NCI-H526 (cell line): Measurements from ENCODE around the gene GSK3B.

Experiments
- DNase-seq, 2 experiments: peaks; one replicate each; lab custom pipeline; 2025; lab: John Stamatoyannopoulos, UW

GSK3B gene

DNA sequence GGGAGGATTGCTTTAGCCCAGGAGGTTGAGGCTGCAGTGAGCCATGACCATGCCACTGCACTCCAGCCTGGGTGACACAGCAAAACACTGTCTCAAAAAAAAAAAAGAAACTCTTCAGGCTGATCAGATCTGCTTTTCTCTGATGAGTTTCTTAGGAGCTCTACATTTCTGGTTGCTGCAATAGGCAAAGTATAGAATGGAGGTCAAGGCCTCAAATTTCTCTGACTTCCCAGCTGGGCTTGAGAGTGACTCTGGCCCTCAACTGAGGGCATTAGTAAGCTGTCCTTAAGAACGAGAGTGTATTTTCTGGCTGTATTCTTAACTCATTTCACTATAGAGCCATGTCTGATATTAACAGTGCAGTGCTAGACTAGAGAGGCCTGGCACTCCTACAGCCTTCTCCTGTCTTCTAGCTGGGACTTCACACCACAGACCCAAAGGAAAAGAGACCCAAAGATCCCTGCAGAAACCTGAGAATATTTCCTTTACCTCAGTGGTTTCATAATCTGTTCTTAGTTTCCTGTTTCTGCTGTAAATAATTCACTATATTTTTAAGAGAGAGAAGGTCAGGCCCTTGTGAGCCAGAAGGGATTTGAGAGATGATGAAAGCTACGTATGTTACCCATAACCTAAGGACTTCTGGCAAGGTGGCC, 314.4 kb downstream of the GSK3B start:
- DNase-seq, result no peak

DNA sequence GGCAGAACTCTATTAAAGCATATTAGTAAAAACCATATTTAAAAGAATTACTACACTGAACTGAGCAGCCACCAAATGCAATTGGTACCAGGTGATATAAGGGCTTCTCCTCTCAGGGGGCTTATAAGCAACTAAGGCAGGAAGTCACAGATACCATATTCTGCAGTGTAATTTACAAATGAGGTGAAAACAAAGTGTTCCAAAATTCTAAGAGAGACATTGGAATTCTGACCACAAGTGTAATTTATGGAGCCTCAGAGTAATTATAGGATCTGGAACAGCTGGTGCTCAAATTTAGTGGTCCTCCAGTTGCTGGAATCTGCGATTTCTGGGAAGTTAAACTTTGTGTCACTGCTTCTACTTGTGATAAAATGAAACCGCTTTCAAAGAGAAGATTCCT, 315.4 kb downstream of the GSK3B start:
- no peak for DNase-seq

DNA sequence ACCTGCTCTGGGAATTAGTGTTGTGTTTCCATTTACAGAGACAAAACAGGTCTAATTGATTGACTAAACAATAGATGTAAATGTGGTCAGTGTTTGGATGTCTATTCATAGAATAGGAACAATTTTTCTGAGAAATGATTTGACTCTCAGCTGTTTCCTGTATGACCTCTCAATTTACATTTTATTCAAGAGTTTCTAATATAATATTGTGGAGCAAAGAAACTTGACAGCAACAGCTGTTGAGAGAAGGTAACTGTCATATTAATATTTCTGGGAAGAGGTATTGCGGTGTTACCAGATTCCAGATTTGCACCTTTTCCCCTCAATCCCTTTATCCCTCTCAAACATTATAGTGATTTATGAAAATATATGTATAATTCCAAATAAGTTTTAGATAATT, 316.1 kb downstream of the GSK3B start:
- no peak for DNase-seq

DNA sequence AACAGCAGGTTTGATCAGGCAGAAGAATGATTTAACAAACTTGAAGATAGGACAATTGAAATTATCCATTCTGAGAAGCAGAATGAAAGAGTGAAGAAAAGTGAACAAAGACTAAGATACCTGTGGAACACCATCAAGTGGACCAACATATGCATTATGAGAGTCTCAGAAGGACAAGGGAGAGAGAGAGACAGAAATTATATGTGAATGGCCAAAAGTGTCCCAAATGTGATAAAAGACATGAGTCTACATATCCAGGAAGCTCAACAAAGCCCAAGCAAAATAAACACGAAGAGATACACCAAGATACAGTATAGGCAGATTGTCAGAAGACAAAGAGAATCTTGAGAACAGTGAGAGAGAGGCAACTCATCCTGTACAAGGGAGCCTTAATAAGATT, 317.9 kb downstream of the GSK3B start:
- no peak for DNase-seq

DNA sequence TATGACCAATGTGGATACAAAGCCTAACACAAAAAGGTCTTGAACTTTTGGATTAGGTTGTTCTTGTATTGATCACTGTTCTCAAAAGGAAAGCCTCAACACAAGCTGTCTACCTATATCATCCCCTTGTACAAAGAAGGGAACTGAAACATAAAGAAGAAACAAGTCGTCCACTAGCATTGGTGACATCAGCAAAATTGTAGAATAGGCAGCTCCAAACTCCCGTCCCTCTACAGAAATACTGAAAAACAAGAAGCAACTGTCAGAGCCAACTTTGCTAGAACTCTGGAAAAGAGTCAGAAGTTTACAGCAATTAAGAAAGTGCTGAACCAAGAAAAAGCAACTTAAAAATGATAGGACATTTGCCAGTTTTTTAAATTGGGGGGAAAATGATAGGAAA, 319.8 kb downstream of the GSK3B start:
- no peak for DNase-seq
